GM18873 (cell line): ENCODE data around the gene EIF5A2.

Experiments
- ATAC-seq: cut with Tn5 transposase; IDR thresholded peaks from one replicate; pipeline ENCODE4 v1.9.1; 2021; ENCODE audit warnings: mild to moderate bottlenecking, moderate library complexity, moderate number of reproducible peaks; ENCODE audit not compliant: unreplicated experiment, low FRiP score

The EIF5A2 gene

DNA sequence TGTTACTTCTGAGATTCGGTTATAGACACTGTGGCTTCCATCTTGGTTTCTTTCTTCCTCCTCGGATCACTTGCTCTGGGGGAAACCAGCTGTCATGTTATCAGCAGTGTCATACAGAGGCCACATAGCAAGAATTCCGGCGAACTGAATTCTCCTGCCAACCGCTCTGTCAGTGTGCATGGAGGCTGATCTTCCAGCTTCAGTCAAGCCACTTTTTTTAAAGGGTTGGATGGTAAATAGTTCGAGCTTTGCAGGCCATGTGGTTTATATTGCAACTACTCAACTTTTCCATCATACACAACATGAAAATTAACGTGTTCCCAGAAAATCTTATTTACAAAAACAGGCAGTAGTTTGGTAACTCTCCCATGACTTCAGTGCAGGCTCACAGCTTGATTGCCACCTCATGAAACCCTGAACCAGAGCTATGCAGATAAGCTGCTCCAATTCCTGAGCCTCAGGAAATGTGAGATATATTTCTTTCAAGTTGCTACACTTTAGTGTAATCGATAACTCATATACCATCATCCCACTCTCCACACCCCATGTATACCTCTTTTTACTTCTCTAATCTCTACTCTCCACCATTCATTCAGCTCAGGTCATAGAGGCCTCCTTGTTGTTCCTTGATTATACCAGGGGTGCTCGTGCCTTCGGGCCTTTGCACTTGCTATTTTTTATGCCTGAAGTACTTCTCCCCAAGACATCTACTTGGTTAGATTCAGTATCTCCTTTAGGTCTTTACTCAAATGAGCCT is 45.6 kb downstream of the EIF5A2 start:
- no peak for ATAC-seq

DNA sequence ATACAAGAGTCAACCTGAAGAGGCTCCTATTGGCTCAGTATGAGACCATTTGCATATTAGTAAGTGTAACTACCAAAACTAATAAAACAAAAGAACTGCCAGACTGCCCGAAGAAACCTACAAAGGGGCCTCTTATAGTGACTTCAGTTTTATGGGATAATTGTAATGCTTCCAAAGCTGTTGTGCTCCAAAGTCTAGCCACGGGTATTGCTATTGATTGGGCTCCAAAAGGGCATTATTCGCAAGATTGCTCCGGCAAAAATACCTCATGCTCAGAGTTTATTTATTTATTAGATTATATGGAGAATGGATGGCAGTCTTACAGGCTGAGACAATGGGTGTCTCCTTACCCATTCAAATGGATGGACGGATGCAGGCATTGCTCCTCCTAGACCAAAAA is 49.8 kb downstream of the EIF5A2 start:
- ATAC-seq: no peak

DNA sequence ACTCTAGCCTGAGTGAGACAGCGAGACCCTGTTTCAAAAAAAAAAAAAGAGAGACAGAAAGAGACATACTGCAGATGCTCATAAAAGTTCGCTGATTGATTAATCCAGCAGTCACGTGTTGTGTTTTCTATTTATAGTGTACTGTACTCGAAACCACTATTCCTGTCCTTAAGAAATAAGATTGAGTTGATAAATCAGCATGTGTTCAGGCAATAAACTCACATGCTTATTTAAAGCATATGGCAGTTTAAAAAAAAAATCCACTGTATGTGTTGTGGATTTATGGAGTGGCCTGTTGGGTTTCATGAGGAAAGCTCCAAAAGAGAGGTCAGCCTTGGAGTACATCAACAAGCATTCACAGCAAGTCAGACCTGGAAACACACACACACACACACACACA is 56.1 kb downstream of the EIF5A2 start:
- ATAC-seq: no peak

DNA sequence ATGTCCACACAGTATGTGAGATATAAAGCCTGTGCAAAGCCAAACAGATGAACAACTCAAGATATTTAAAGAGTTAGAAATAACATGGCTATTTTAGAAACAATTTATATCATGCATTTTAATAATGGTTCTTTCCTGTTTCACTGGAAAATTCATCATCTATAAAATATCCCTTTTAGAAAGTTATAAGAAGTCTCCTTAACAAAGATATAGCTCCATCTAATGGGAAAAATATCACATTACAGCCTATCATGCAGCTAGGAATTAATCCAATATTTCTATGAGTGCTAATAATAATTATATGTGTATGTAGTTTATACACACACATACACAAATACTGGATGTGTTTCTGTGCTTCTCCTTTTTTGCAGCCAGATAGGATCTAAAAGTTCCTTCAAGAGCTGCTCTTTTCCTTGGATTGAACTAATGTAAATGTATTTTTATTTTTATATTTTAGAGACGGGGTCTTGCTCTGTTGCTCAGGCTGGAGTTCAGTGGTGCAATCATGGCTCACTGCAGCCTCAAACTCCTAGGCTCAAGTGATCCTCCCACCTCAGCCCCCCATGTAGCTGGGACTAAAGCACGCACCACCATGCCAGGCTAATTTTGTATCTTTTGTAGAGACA is 60.0 kb downstream of the EIF5A2 start:
- ATAC-seq: no peak

DNA sequence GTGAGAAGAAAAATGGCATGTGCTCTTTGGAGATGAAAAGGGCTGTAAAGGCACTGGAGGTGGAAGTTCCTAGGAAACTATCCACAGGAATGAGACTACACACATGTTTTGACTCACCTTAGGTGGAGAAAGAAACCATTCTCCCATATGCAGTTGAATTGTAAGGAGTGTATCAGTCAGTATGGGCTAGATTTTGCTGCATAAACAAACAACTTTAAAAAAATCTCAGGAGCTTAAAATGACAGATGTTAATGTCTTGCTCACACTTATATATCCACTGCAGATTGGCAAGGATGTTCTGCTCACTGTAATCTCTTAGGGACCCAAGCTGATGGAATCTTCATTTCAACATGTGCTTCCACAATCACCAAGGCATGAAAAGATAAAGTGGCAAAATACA is 64.1 kb downstream of the EIF5A2 start:
- no peak for ATAC-seq

DNA sequence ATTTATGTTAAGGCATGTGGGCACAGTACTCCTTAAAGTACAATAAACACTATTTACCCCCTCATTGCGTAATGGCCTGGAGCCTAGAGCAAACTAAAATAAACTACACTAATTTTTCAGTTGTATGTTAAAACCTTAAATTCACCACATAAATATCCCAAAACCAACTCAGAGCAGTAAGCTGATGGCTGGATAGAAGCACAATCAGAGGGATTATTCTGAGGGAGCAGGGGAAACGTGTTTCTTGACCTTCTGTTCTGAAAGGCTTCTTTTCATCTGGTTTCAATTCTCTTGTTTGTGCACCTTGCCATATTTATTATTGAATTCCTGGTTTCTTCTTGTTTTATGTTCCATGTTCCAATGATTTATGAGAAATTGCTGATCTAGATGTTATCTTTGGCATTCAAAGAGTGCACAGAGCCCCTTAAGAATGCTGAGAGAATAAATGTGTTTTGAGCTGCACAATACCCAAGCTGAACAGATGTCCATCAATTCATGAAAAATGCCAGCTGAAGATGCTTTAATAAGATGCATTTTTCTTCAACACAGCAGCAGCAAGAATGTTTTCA is 68.1 kb downstream of the EIF5A2 start:
- no peak for ATAC-seq

DNA sequence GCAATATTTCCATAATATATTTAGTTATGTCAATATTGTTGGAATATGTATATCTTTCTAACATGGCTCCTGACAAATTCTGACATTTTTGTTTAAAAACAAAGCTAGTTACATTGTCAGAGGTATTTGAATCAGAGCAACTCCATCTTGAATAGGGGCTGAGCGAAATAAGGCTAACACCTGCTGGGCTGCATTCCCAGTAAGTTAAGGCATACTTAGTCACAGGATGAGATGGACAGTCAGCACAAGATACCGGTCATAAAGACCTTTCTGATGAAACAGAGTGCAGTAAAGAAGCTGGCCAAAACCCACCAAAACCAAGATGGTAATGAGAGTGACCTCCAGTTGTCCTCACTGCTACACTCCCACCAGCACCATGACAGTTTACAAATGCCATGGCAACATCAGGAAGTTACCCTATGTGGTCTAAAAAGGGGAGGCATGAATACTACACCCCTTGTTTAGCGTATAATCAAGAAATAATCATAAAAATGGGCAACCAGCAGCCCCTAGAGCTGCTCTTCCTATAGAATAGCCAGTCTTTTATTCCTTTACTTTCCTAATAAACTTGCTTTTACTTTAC is 68.8 kb downstream of the EIF5A2 start:
- ATAC-seq: no peak
